MCF 10A (cell line): Measurements from ENCODE around the gene CDKN2D. TPM values are rescaled to one million over a fixed set of nuclear protein-coding genes. Genes with fewer than 3 reads are reported as not detected.
"Not testable (repeated sequence)": the region's sequence is repeated elsewhere in the genome, so short reads cannot be mapped to it uniquely, and the experiment has no call there.

Experiments used
- BruUV-seq: library from RNA; stranded (reverse); fragments of 400-500 nt; replicated peaks from 2 replicates; lab custom pipeline; 2021; lab: Mats Ljungman, UMichigan
- CTCF ChIA-PET: fragments of 300-600 bp; sonication (Branson Sonifier 250); formaldehyde crosslinking; extraction: SDS; loops from one replicate; lab custom pipeline; 2021; ENCODE audit warnings: antibody characterized with exemption, inconsistent platforms; lab: Yijun Ruan, JAX
- POLR2A ChIA-PET: fragments of 300-600, 350-650 bp; sonication (Branson Sonifier 250); formaldehyde crosslinking; extraction: SDS; loops from one replicate; lab custom pipeline; 2020; ENCODE audit warnings: antibody characterized with exemption, inconsistent platforms; lab: Yijun Ruan, JAX
- DNase-seq: peaks from one replicate; pipeline ENCODE4 v3.0.0-alpha.2; 2018; ENCODE audit not compliant: unreplicated experiment
- H3K27ac Mint-ChIP-seq: one replicate; pipeline ENCODE4 v1.8.0; 2022; ENCODE audit warnings: mild to moderate bottlenecking, low read depth, mixed read lengths; ENCODE audit not compliant: unreplicated experiment
- H3K27me3 Mint-ChIP-seq: one replicate; pipeline ENCODE4 v1.8.0; 2022; ENCODE audit warnings: mixed read lengths; ENCODE audit not compliant: insufficient read depth, unreplicated experiment
- H3K36me3 Mint-ChIP-seq: one replicate; pipeline ENCODE4 v1.8.0; 2022; ENCODE audit warnings: mild to moderate bottlenecking, moderate library complexity, mixed read lengths; ENCODE audit not compliant: insufficient read depth, unreplicated experiment
- H3K4me1 Mint-ChIP-seq: one replicate; pipeline ENCODE4 v1.8.0; 2022; ENCODE audit warnings: mixed read lengths; ENCODE audit not compliant: insufficient read depth, unreplicated experiment
- H3K4me3 Mint-ChIP-seq: one replicate; pipeline ENCODE4 v1.8.0; 2022; ENCODE audit warnings: mild to moderate bottlenecking, moderate library complexity, mixed read lengths; ENCODE audit not compliant: unreplicated experiment
- H3K9me3 Mint-ChIP-seq: one replicate; pipeline ENCODE4 v1.8.0; 2022; ENCODE audit warnings: mixed read lengths; ENCODE audit not compliant: unreplicated experiment
- CTCF ChIP-seq: fragments of 200-600 bp; IDR thresholded peaks from one replicate; pipeline ENCODE4 v1.8.0; 2022; ENCODE audit warnings: antibody characterized with exemption, mild to moderate bottlenecking; ENCODE audit not compliant: unreplicated experiment
- intact Hi-C: fragments of 100-400 bp; cut with micrococcal nuclease; formaldehyde crosslinking; loops from 2 replicates; pipeline ENCODE4 v1.14.1; 2022
- total RNA-seq: library from RNA; stranded (reverse); gene quantifications from 2 replicates; pipeline ENCODE4 v1.2.3, GENCODE V29; 2022

Gene CDKN2D
- total RNA-seq, 1 experiment from 2014 or later, result 2.6 TPM

GRCh38 chr19:10580979-10581631 lies 12.3 kb upstream of the CDKN2D start:
- TF ChIP-seq CTCF, result peak; percentile 98
- CTCF ChIA-PET, result interaction anchor here (0.5 to 9.3 kb wide), 55 partner anchors 8 to 576 kb away, joined by 3 to 248 read pairs (median 4); partner anchors contain the start of genes QTRT1 and TMED1
- Mint-ChIP-seq H3K9me3 (no peaks in the 10 kb centered on the region), H3K27me3 (no peaks in the 10 kb centered on the region), H3K36me3 (peaks cover 10% of the 10 kb centered on the region), H3K27ac (no peak overlapping the region), H3K4me1 (no peaks in the 10 kb centered on the region), H3K4me3 (no peak overlapping the region)
- BruUV-seq, result no TSS peak
- peak; percentile 89 for DNase-seq
- intact Hi-C loops, result loop anchor here (1.0 kb wide), 2 partner anchors 63 to 118 kb away; no protein-coding TSS in a partner anchor
- POLR2A ChIA-PET, result interaction anchor here (0.6 to 1.5 kb wide), 5 partner anchors 15 to 112 kb away, joined by 3 to 6 read pairs (median 3); no protein-coding TSS in a partner anchor

- no peak overlapping the region for H3K4me3 Mint-ChIP-seq
- DNase-seq, result no peak
- peaks cover 10% of the 10 kb centered on the region for H3K36me3 Mint-ChIP-seq
- POLR2A ChIA-PET, result no interaction called here
- no TSS peak for BruUV-seq
- no peak overlapping the region for H3K27ac Mint-ChIP-seq
- intact Hi-C loops, result no loop called here
- CTCF ChIA-PET, result interaction anchor here (0.8 to 9.3 kb wide), 2 partner anchors 66 to 121 kb away, joined by 3 to 248 read pairs; no protein-coding TSS in a partner anchor
- no peak for TF ChIP-seq CTCF
- no peaks in the 10 kb centered on the region for H3K27me3 Mint-ChIP-seq
- no peaks in the 10 kb centered on the region for H3K9me3 Mint-ChIP-seq
- H3K4me1 Mint-ChIP-seq, result no peaks in the 10 kb centered on the region
Observed at GRCh38 chr19:10577951-10578350, 9.2 kb upstream of the CDKN2D start.

GRCh38 chr19:10575011-10575716 lies 6.4 kb upstream of the CDKN2D start:
- BruUV-seq, result no TSS peak
- H3K9me3 Mint-ChIP-seq, result no peaks in the 10 kb centered on the region
- DNase-seq, result no peak
- ChIA-PET POLR2A (no interaction called here), CTCF (interaction anchor here (0.6 to 0.9 kb wide), 3 partner anchors 91 to 234 kb away, joined by 4 to 5 read pairs (median 4); no protein-coding TSS in a partner anchor)
- no peak for TF ChIP-seq CTCF
- H3K4me1 Mint-ChIP-seq, result no peaks in the 10 kb centered on the region
- intact Hi-C loops, result no loop called here
- no peaks in the 10 kb centered on the region for H3K27me3 Mint-ChIP-seq
- no peak overlapping the region for H3K4me3 Mint-ChIP-seq
- peaks cover 6% of the 10 kb centered on the region for H3K36me3 Mint-ChIP-seq
- no peak overlapping the region for H3K27ac Mint-ChIP-seq

- ChIA-PET POLR2A (no interaction called here), CTCF (no interaction called here)
- no peak for DNase-seq
- intact Hi-C loops, result loop anchor here (5.0 kb wide), 1 partner anchor 172 kb away; the partner anchor contains the start of gene CDC37
- no peak for TF ChIP-seq CTCF
- Mint-ChIP-seq H3K9me3 (no peaks in the 10 kb centered on the region), H3K4me3 (no peak overlapping the region), H3K4me1 (peaks cover 1% of the 10 kb centered on the region), H3K36me3 (peaks cover 6% of the 10 kb centered on the region), H3K27me3 (no peaks in the 10 kb centered on the region), H3K27ac (no peak overlapping the region)
- no TSS peak for BruUV-seq
Observed at GRCh38 chr19:10574462-10574861, 5.7 kb upstream of the CDKN2D start.

- H3K4me3 Mint-ChIP-seq, DNase-seq, H3K27ac Mint-ChIP-seq, POLR2A ChIA-PET, H3K9me3 Mint-ChIP-seq, H3K4me1 Mint-ChIP-seq, BruUV-seq, H3K27me3 Mint-ChIP-seq, H3K36me3 Mint-ChIP-seq: not testable (repeated sequence)
- CTCF ChIA-PET, result interaction anchor here (0.6 to 3.0 kb wide), 8 partner anchors 8 to 160 kb away, joined by 3 to 28 read pairs (median 6); no protein-coding TSS in a partner anchor
- intact Hi-C loops, result loop anchor here (2.0 to 5.0 kb wide), 2 partner anchors 123 to 171 kb away; partner anchors contain the start of gene CDC37
Observed at GRCh38 chr19:10573793-10574192, 5.0 kb upstream of the CDKN2D start.
